ENCODE results near the gene PLTP.
"Not testable (repeated sequence)": the region's sequence is repeated elsewhere in the genome, so short reads cannot be mapped to it uniquely, and the experiment has no call there.

Gene PLTP

GRCh38 chr20:45911486-45912343 is at the start of gene PLTP:
Gene PLTP, minus strand, starts transcription at chr20:45912155. Its CDS starts 703 bp downstream, at chr20:45911452.
- no peaks in the 10 kb centered on the region for H3K9me3 Mint-ChIP-seq (ENCODE audit: low read depth)
- peak within 1 kb of the TSS; percentile 77 for H3K27ac Mint-ChIP-seq
- H3K27me3 Mint-ChIP-seq = peaks cover 7% of the 10 kb centered on the region
- peaks cover 15% of the 10 kb centered on the region for H3K4me1 Mint-ChIP-seq (ENCODE audit: low read depth)
- H3K4me3 Mint-ChIP-seq = peak within 1 kb of the TSS; percentile 86
- no peaks in the 10 kb centered on the region for H3K36me3 Mint-ChIP-seq

- H3K4me1 Mint-ChIP-seq (ENCODE audit: low read depth) = no peaks in the 10 kb centered on the region
- peaks cover 11% of the 10 kb centered on the region for H3K36me3 Mint-ChIP-seq
- H3K27me3 Mint-ChIP-seq = no peaks in the 10 kb centered on the region
- H3K9me3 Mint-ChIP-seq (ENCODE audit: low read depth) = no peaks in the 10 kb centered on the region
- no peak overlapping the region for H3K4me3 Mint-ChIP-seq
- H3K27ac Mint-ChIP-seq = no peak overlapping the region
Measured at GRCh38 chr20:45959956-45960630, 48.1 kb upstream of the PLTP start.

GRCh38 chr20:45959126-45959525 is 47.2 kb upstream of the PLTP start:
- H3K9me3 Mint-ChIP-seq (ENCODE audit: low read depth) = no peaks in the 10 kb centered on the region
- no peaks in the 10 kb centered on the region for H3K27me3 Mint-ChIP-seq
- no peak overlapping the region for H3K4me3 Mint-ChIP-seq
- no peak overlapping the region for H3K27ac Mint-ChIP-seq
- peaks cover 11% of the 10 kb centered on the region for H3K36me3 Mint-ChIP-seq
- H3K4me1 Mint-ChIP-seq (ENCODE audit: low read depth) = no peaks in the 10 kb centered on the region

GRCh38 chr20:45958593-45958992 is 46.6 kb upstream of the PLTP start:
- no peaks in the 10 kb centered on the region for H3K27me3 Mint-ChIP-seq
- H3K9me3 Mint-ChIP-seq (ENCODE audit: low read depth) = no peaks in the 10 kb centered on the region
- peaks cover 11% of the 10 kb centered on the region for H3K36me3 Mint-ChIP-seq
- H3K4me3 Mint-ChIP-seq = no peak overlapping the region
- no peak overlapping the region for H3K27ac Mint-ChIP-seq
- no peaks in the 10 kb centered on the region for H3K4me1 Mint-ChIP-seq (ENCODE audit: low read depth)

GRCh38 chr20:45957021-45957941 is 45.3 kb upstream of the PLTP start:
- H3K9me3 Mint-ChIP-seq (ENCODE audit: low read depth) = no peaks in the 10 kb centered on the region
- H3K4me1 Mint-ChIP-seq (ENCODE audit: low read depth) = no peaks in the 10 kb centered on the region
- H3K4me3 Mint-ChIP-seq = no peak overlapping the region
- H3K36me3 Mint-ChIP-seq = peaks cover 11% of the 10 kb centered on the region
- no peak overlapping the region for H3K27ac Mint-ChIP-seq
- H3K27me3 Mint-ChIP-seq = no peaks in the 10 kb centered on the region

GRCh38 chr20:45956326-45956725 is 44.4 kb upstream of the PLTP start:
- not testable (repeated sequence) for H3K27ac Mint-ChIP-seq; H3K4me3 Mint-ChIP-seq; H3K4me1 Mint-ChIP-seq (ENCODE audit: low read depth); H3K9me3 Mint-ChIP-seq (ENCODE audit: low read depth); H3K27me3 Mint-ChIP-seq
- H3K36me3 Mint-ChIP-seq = peaks cover 11% of the 10 kb centered on the region

GRCh38 chr20:45953672-45954071 is 41.7 kb upstream of the PLTP start:
- Mint-ChIP-seq H3K27me3 (no peaks in the 10 kb centered on the region), H3K4me1 (ENCODE audit: low read depth) (no peaks in the 10 kb centered on the region), H3K9me3 (ENCODE audit: low read depth) (no peaks in the 10 kb centered on the region), H3K27ac (no peak overlapping the region), H3K36me3 (peaks cover 3% of the 10 kb centered on the region), H3K4me3 (no peak overlapping the region)

- no peak overlapping the region for H3K4me3 Mint-ChIP-seq
- no peak overlapping the region for H3K27ac Mint-ChIP-seq
- no peaks in the 10 kb centered on the region for H3K4me1 Mint-ChIP-seq (ENCODE audit: low read depth)
- no peaks in the 10 kb centered on the region for H3K27me3 Mint-ChIP-seq
- H3K9me3 Mint-ChIP-seq (ENCODE audit: low read depth) = no peaks in the 10 kb centered on the region
- no peaks in the 10 kb centered on the region for H3K36me3 Mint-ChIP-seq
Measured at GRCh38 chr20:45952861-45953260, 40.9 kb upstream of the PLTP start.

- Mint-ChIP-seq H3K27me3 (no peaks in the 10 kb centered on the region), H3K27ac (no peak overlapping the region), H3K4me1 (ENCODE audit: low read depth) (no peaks in the 10 kb centered on the region), H3K36me3 (no peaks in the 10 kb centered on the region), H3K4me3 (no peak overlapping the region), H3K9me3 (ENCODE audit: low read depth) (no peaks in the 10 kb centered on the region)
Measured at GRCh38 chr20:45951925-45952834, 40.2 kb upstream of the PLTP start.

GRCh38 chr20:45950330-45950646 is 38.3 kb upstream of the PLTP start:
- Mint-ChIP-seq H3K27ac (no peak overlapping the region), H3K4me1 (ENCODE audit: low read depth) (peaks cover 2% of the 10 kb centered on the region), H3K9me3 (ENCODE audit: low read depth) (no peaks in the 10 kb centered on the region), H3K4me3 (no peak overlapping the region), H3K27me3 (no peaks in the 10 kb centered on the region), H3K36me3 (no peaks in the 10 kb centered on the region)

GRCh38 chr20:45949542-45950329 is 37.8 kb upstream of the PLTP start:
- Mint-ChIP-seq H3K4me1 (ENCODE audit: low read depth) (peaks cover 3% of the 10 kb centered on the region), H3K36me3 (no peaks in the 10 kb centered on the region), H3K4me3 (no peak overlapping the region), H3K27me3 (no peaks in the 10 kb centered on the region), H3K27ac (no peak overlapping the region), H3K9me3 (ENCODE audit: low read depth) (no peaks in the 10 kb centered on the region)

- H3K27me3 Mint-ChIP-seq = no peaks in the 10 kb centered on the region
- no peak overlapping the region for H3K4me3 Mint-ChIP-seq
- H3K36me3 Mint-ChIP-seq = peaks cover 6% of the 10 kb centered on the region
- H3K9me3 Mint-ChIP-seq (ENCODE audit: low read depth) = no peaks in the 10 kb centered on the region
- H3K4me1 Mint-ChIP-seq (ENCODE audit: low read depth) = peaks cover 10% of the 10 kb centered on the region
- H3K27ac Mint-ChIP-seq = no peak overlapping the region
Measured at GRCh38 chr20:45948742-45949541, 37.0 kb upstream of the PLTP start.

GRCh38 chr20:45948261-45948733 is 36.3 kb upstream of the PLTP start:
- no peak overlapping the region for H3K4me3 Mint-ChIP-seq
- H3K27ac Mint-ChIP-seq = no peak overlapping the region
- H3K27me3 Mint-ChIP-seq = no peaks in the 10 kb centered on the region
- H3K4me1 Mint-ChIP-seq (ENCODE audit: low read depth) = peaks cover 11% of the 10 kb centered on the region
- peaks cover 7% of the 10 kb centered on the region for H3K36me3 Mint-ChIP-seq
- no peaks in the 10 kb centered on the region for H3K9me3 Mint-ChIP-seq (ENCODE audit: low read depth)

Data from activated naive CD8-positive, alpha-beta T cell (primary cell).